HL-60/S4 treated with retinoic acid at 250 ng/mL for 4 days and 3 days (cell line): Measurements from ENCODE around the gene GATA2.

ENCODE experiments used
- in situ Hi-C: fragments of 300-500 bp; cut with MboI; formaldehyde crosslinking; loops from 2 replicates; pipeline ENCODE4 v1.7.0; 2022; ENCODE audit warnings: low sequenced_read_pairs

The GATA2 gene

GRCh38 chr3:128488991-128489673, 3.9 kb downstream of the GATA2 start:
- in situ Hi-C loops = no loop called here

- in situ Hi-C loops = no loop called here
These were observed 4.4 kb downstream of the GATA2 start for GRCh38 chr3:128488636-128488990.

- in situ Hi-C loops = no loop called here
These were observed 5.0 kb downstream of the GATA2 start for GRCh38 chr3:128487813-128488635.

- in situ Hi-C loops = no loop called here
These were observed 5.5 kb downstream of the GATA2 start for GRCh38 chr3:128487538-128487812.

GRCh38 chr3:128486681-128487537, 6.1 kb downstream of the GATA2 start:
- in situ Hi-C loops = no loop called here

GRCh38 chr3:128486205-128486628, 6.8 kb downstream of the GATA2 start:
- in situ Hi-C loops = no loop called here

- in situ Hi-C loops = no loop called here
These were observed 7.5 kb downstream of the GATA2 start for GRCh38 chr3:128485282-128486204.

GRCh38 chr3:128484404-128485281, 8.4 kb downstream of the GATA2 start:
- in situ Hi-C loops = no loop called here

GRCh38 chr3:128483657-128484403, 9.2 kb downstream of the GATA2 start:
- in situ Hi-C loops = no loop called here

- in situ Hi-C loops = no loop called here
These were observed 10.0 kb downstream of the GATA2 start for GRCh38 chr3:128482666-128483656.

- in situ Hi-C loops = no loop called here
These were observed 10.8 kb downstream of the GATA2 start for GRCh38 chr3:128482175-128482574.

- in situ Hi-C loops = no loop called here
These were observed 11.5 kb downstream of the GATA2 start for GRCh38 chr3:128481438-128481942.

GRCh38 chr3:128480717-128481437, 12.1 kb downstream of the GATA2 start:
- in situ Hi-C loops = no loop called here

GRCh38 chr3:128480278-128480677, 12.7 kb downstream of the GATA2 start:
- in situ Hi-C loops = no loop called here

- in situ Hi-C loops = no loop called here
These were observed 13.4 kb downstream of the GATA2 start for GRCh38 chr3:128479558-128480086.
